ENCODE results near the gene GINS1. TPM values are rescaled to one million over a fixed set of nuclear protein-coding genes. Genes with fewer than 3 reads are reported as not detected.

The GINS1 gene
- total RNA-seq, 1 experiment from 2014 or later = 30.4 TPM

DNA sequence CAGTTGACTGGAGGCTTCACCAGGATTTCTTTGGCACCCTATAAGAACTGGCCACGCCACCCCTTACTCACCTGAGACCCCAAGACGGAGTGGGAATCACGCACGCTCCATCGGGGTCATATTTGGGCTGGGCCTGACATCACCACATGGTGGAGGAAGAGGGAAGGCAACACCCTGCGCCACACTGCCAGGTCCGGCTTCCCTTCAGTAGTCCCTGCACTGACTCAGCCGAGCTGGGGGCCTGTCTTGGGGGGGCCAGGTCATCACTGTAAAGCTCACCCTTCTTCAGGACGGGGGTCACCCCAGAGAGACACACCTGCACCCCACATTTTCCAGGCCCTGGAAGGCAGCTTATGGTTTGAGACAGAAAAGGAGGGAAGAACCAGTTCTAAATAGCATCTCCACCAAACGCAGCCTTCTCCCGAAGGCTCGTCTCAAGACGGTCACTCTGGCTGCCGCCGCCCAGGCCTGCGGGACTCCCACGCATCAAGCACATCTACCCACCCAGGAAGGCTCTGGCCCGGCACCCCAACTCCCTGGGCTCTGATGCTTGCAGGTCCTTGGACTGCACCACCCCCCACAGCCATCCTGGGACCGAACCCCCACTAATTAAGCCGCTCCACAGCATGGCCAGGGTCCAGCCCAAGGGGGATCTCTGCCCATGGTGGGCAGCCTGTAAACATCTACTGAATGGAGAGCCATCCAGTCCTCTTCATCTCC is 51.8 kb downstream of the GINS1 start:
- H3K79me2 ChIP-seq (ENCODE audit: insufficient read depth, low read length) = no peaks in the 10 kb centered on the region
- no peaks in the 10 kb centered on the region; a peak in 1 of 4 replicates for H3K36me3 ChIP-seq (ENCODE audit: control insufficient read depth in 1 of 2, insufficient read depth in 2 of 2, low read length in 2 of 2)
- ATAC-seq (no peak), DNase-seq (ENCODE audit: low read depth, low spot score) (no peak)
- TF ChIP-seq CEBPB (IDR thresholded peaks at IDR 0.05; ENCODE audit: low read depth) (no peak), ZNF274 (IDR thresholded peaks at IDR 0.05; ENCODE audit: low read depth, low read length) (no peak), POLR2AphosphoS5 (IDR thresholded peaks at IDR 0.05; ENCODE audit: low read depth, low read length) (no peak)
- intact Hi-C loops (cut with micrococcal nuclease) = no loop called here
- CTCF ChIA-PET = no interaction called here
- no TSS peak for BruUV-seq (replicated peaks)
- no peak overlapping the region for H2AFZ ChIP-seq (ENCODE audit: low read depth, low read length, poor library complexity, severe bottlenecking)
- RAD21 ChIA-PET (ENCODE audit: low non-redundant PET in 1 of 2, low total read pairs in 2 of 2, uncharacterized antibody in 2 of 2, unreplicated experiment in 2 of 2) = no interaction called here
- H3K27ac ChIP-seq (ENCODE audit: low read depth, low read length) = no peak overlapping the region
- POLR2A ChIA-PET = no interaction called here
- H3K9me2 ChIP-seq (ENCODE audit: insufficient read depth) = no peaks in the 10 kb centered on the region
- no peaks in the 10 kb centered on the region for H3K9me3 ChIP-seq (ENCODE audit: control insufficient read depth in 1 of 2, insufficient read depth in 1 of 2, low read depth in 1 of 2, low read length in 2 of 2)
- H4K20me1 ChIP-seq (ENCODE audit: insufficient read depth) = no peaks in the 10 kb centered on the region
- H3K4me1 ChIP-seq (ENCODE audit: control insufficient read depth in 1 of 2, insufficient read depth in 2 of 2, low read length in 2 of 2) = no peaks in the 10 kb centered on the region
- H3K4me3 ChIP-seq (replicated peaks in 1 of 2; ENCODE audit: low read depth in 1 of 2, low read length in 2 of 2) = no peak overlapping the region
- no peak overlapping the region for H3K4me2 ChIP-seq (ENCODE audit: low read length)
- no peak overlapping the region for H3K9ac ChIP-seq (ENCODE audit: low read length)
- H3K27me3 ChIP-seq (ENCODE audit: insufficient read depth, low read length) = no peaks in the 10 kb centered on the region

DNA sequence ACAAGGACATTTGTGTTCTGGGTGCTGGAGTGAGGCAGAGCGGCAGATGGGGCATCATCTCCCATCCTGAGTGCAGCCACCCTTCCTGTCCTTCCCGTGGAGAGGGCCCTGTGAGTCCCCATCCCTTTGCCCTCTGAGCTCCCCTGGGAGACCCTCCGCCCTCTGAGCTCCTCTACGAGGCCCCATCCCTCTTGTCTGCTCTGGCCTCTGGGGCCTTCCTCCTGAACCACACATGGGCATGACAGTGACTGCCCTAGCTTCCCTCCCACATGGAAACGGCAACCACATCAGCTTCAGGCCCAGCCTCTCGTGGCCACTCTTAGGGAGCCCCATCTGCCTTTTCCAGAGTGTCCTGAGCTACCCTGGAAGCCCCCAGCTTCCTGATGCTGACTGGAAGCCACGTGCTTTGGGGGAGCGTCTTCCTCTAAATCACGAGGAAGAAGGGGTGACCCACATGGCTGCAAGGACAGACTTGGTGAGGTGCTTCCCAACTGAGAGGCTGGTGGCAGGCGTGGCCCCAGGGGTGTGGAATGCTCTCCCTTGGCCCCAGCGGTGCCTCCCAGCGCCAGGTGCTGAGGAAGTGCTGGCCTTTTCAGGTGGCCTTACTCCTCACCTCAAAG is 52.6 kb downstream of the GINS1 start:
- DNase-seq (ENCODE audit: low read depth, low spot score) (no peak), ATAC-seq (no peak)
- intact Hi-C loops (cut with micrococcal nuclease) = no loop called here
- POLR2A ChIA-PET = no interaction called here
- Histone ChIP-seq H3K4me2 (ENCODE audit: low read length) (no peak overlapping the region), H3K9me3 (ENCODE audit: control insufficient read depth in 1 of 2, insufficient read depth in 1 of 2, low read depth in 1 of 2, low read length in 2 of 2) (no peaks in the 10 kb centered on the region), H2AFZ (ENCODE audit: low read depth, low read length, poor library complexity, severe bottlenecking) (no peak overlapping the region), H4K20me1 (ENCODE audit: insufficient read depth) (no peaks in the 10 kb centered on the region), H3K9ac (ENCODE audit: low read length) (no peak overlapping the region), H3K4me3 (replicated peaks in 1 of 2; ENCODE audit: low read depth in 1 of 2, low read length in 2 of 2) (no peak overlapping the region), H3K79me2 (ENCODE audit: insufficient read depth, low read length) (no peaks in the 10 kb centered on the region), H3K9me2 (ENCODE audit: insufficient read depth) (no peaks in the 10 kb centered on the region), H3K36me3 (ENCODE audit: control insufficient read depth in 1 of 2, insufficient read depth in 2 of 2, low read length in 2 of 2) (no peaks in the 10 kb centered on the region; a peak in 1 of 4 replicates), H3K4me1 (ENCODE audit: control insufficient read depth in 1 of 2, insufficient read depth in 2 of 2, low read length in 2 of 2) (no peaks in the 10 kb centered on the region), H3K27me3 (ENCODE audit: insufficient read depth, low read length) (no peaks in the 10 kb centered on the region), H3K27ac (ENCODE audit: low read depth, low read length) (no peak overlapping the region)
- BruUV-seq (replicated peaks) = no TSS peak
- CTCF ChIA-PET = no interaction called here
- RAD21 ChIA-PET (ENCODE audit: low non-redundant PET in 1 of 2, low total read pairs in 2 of 2, uncharacterized antibody in 2 of 2, unreplicated experiment in 2 of 2) = no interaction called here
- TF ChIP-seq, protein P1, sequence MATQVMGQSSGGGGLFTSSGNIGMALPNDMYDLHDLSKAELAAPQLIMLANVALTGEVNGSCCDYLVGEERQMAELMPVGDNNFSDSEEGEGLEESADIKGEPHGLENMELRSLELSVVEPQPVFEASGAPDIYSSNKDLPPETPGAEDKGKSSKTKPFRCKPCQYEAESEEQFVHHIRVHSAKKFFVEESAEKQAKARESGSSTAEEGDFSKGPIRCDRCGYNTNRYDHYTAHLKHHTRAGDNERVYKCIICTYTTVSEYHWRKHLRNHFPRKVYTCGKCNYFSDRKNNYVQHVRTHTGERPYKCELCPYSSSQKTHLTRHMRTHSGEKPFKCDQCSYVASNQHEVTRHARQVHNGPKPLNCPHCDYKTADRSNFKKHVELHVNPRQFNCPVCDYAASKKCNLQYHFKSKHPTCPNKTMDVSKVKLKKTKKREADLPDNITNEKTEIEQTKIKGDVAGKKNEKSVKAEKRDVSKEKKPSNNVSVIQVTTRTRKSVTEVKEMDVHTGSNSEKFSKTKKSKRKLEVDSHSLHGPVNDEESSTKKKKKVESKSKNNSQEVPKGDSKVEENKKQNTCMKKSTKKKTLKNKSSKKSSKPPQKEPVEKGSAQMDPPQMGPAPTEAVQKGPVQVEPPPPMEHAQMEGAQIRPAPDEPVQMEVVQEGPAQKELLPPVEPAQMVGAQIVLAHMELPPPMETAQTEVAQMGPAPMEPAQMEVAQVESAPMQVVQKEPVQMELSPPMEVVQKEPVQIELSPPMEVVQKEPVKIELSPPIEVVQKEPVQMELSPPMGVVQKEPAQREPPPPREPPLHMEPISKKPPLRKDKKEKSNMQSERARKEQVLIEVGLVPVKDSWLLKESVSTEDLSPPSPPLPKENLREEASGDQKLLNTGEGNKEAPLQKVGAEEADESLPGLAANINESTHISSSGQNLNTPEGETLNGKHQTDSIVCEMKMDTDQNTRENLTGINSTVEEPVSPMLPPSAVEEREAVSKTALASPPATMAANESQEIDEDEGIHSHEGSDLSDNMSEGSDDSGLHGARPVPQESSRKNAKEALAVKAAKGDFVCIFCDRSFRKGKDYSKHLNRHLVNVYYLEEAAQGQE (IDR thresholded peaks at IDR 0.05; ENCODE audit: low read depth) = no peak
- no peak for TF ChIP-seq JUND (IDR thresholded peaks at IDR 0.05)
- no peak for TF ChIP-seq EZH2phosphoT487 (IDR thresholded peaks at IDR 0.05; ENCODE audit: borderline replicate concordance)
- TF ChIP-seq FOSL1 (IDR thresholded peaks at IDR 0.05; ENCODE audit: low read depth) = no peak
- TF ChIP-seq POLR2AphosphoS5 (IDR thresholded peaks at IDR 0.05; ENCODE audit: low read depth, low read length) = no peak
- no peak for TF ChIP-seq YY1 (IDR thresholded peaks at IDR 0.05; ENCODE audit: extremely low read depth, insufficient replicate concordance, low read depth, low read length)
- TF ChIP-seq TCF7L2 (IDR thresholded peaks at IDR 0.05; ENCODE audit: borderline replicate concordance, extremely low read depth, insufficient read depth, insufficient read length) = no peak
- TF ChIP-seq CEBPB (IDR thresholded peaks at IDR 0.05; ENCODE audit: low read depth) = no peak
- no peak for TF ChIP-seq ELF1 (IDR thresholded peaks at IDR 0.05; ENCODE audit: borderline replicate concordance, low read depth)
- TF ChIP-seq, protein P2, sequence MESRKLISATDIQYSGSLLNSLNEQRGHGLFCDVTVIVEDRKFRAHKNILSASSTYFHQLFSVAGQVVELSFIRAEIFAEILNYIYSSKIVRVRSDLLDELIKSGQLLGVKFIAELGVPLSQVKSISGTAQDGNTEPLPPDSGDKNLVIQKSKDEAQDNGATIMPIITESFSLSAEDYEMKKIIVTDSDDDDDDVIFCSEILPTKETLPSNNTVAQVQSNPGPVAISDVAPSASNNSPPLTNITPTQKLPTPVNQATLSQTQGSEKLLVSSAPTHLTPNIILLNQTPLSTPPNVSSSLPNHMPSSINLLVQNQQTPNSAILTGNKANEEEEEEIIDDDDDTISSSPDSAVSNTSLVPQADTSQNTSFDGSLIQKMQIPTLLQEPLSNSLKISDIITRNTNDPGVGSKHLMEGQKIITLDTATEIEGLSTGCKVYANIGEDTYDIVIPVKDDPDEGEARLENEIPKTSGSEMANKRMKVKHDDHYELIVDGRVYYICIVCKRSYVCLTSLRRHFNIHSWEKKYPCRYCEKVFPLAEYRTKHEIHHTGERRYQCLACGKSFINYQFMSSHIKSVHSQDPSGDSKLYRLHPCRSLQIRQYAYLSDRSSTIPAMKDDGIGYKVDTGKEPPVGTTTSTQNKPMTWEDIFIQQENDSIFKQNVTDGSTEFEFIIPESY (IDR thresholded peaks at IDR 0.05; ENCODE audit: extremely low read depth, insufficient replicate concordance, low read length) = no peak
- TF ChIP-seq CBX3 (IDR thresholded peaks at IDR 0.05; ENCODE audit: low read depth) = no peak
- TF ChIP-seq, protein P3, sequence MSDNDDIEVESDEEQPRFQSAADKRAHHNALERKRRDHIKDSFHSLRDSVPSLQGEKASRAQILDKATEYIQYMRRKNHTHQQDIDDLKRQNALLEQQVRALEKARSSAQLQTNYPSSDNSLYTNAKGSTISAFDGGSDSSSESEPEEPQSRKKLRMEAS (IDR thresholded peaks at IDR 0.05) = no peak

Measured in HCT116 (cell line).